NCI-H2196 (cell line): ENCODE data around the gene IRF4.

ENCODE experiments used
- DNase-seq: peaks from one replicate; lab custom pipeline; 2025; ENCODE audit not compliant: unreplicated experiment; lab: John Stamatoyannopoulos, UW

Gene IRF4

DNA sequence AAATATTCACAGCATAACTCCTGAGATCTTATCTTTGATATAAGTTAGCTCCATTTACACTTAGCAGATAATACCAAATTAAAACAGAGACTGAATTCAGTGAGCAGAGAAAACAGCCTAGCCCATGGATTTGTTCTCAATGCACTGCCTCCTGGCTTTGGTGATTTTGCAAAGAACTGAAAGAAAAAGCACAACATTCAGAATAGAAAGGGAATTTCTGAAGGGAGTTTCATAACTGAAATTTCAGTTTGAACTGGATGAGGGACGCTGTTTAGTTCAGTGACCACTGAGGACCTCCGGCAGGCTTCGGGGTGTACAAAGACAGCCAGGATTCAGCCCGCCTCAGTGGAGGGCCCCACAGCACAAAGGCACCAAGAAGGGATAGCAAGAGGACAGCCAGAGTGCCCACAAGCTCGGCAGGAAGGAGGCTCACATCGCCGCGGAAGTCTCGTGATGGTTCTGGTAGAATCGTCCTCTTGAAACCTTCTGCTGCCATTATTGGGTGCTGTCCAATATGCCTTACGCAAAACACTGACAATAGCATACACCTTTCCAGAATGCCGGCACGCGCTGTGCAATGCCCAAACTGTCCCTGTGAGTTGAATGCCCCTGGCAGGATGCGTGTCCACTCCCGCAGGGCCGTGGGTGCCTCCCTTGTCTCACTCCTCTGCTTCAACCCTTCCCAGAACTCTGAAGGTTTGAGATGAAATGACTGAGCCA is 9.7 kb upstream of the IRF4 start:
- DNase-seq: no peak

DNA sequence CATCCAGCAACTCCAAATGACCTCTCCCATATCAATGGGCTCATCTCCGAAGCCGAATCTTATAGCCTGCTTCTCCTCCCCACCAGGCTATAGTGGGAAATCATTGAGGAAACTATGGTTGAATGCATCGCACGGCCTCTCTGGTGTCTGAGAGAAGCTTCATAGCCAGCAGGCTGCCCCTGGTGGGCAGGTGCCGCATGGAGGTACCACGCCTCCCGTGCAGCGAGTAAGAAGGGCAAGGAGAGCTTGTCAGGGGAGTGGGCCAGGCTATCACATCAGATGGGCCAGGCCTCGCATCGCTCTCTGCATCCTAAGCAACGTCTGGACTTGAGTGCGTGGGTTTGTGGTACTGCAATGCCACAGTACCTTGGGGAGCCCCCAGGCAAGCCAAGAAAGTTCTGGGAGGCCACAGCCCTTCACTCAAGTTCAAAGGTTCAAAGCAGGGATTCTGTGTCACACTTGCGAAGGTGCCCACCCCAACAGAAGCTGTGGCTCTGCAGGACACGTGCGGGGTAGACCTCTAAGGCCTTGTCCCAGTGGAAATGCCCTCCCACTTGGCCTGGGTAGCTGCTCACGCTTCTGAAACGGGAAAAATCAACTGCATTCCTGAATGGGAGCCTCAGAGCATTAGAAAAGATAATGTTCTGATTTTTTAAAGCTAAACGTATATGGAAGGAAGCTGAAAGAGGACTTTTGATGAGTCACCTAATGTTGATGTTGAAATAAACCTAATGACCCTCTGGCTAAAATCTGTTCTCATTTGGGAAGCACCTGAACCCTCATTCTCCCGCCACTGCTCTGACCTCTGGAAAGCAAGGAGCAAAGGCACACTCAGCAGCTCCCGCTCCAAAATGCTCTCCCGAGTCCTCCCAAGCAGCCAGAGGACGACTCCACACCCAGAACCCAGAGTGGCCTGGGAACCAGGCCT is 8.4 kb upstream of the IRF4 start:
- DNase-seq: no peak

DNA sequence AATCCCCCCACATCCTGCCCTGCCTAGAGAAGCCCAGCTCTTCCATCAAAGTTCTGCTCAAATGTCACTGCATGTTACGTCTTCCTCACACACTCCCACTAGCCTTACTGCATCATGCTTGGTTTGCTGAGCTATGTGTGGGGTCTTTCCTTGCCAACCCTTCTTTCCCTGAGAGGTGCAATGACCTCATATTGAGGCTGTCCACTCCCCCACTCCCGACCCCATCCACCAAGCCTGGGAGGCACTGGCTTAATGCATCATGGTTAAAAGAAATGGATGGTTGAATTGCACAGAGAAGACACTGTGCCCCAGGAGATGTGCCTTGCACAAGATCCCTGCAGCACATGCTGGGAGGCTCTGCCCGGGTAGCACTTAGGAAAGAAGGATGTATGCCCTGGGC is 7.7 kb upstream of the IRF4 start:
- DNase-seq: no peak

DNA sequence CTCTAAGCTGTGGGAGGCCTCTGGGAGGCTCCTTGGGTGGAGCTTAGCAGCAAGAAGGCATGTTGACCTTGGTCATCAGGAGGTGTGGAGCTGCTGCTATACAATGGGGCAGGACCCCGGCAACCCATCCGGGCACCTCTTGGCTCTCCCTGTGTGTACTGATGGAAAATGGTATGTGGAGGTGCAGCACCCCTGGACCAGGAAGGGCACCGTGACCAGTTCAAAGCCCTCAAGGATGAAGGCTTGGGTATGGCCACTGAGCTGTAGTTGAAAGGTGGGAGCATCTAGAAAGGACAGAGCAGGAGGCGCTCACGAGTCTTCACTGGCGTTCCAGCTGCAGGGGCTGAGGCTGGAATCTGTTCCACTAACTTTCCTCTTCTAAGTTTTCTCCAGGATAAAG is 6.7 kb upstream of the IRF4 start:
- DNase-seq: no peak

DNA sequence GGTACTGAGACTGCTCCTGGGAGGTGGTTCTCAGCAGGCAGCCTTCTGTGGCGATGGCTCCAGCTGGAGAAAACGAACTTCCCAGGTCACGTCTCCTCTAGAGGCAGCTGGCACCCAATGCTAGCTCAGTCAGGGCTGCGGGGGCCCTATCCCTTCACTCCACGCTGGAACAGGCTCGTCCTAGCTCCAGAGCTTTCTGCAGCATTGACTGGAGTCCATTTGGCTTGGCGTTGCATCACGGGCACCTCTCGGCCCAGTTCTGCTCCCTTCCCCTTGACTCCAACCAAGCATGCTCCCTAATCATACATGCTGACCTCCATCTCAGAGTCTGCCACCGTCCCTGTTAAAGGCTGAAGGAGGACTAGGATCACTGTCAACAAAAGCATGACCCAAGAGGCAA is 5.9 kb upstream of the IRF4 start:
- no peak for DNase-seq

DNA sequence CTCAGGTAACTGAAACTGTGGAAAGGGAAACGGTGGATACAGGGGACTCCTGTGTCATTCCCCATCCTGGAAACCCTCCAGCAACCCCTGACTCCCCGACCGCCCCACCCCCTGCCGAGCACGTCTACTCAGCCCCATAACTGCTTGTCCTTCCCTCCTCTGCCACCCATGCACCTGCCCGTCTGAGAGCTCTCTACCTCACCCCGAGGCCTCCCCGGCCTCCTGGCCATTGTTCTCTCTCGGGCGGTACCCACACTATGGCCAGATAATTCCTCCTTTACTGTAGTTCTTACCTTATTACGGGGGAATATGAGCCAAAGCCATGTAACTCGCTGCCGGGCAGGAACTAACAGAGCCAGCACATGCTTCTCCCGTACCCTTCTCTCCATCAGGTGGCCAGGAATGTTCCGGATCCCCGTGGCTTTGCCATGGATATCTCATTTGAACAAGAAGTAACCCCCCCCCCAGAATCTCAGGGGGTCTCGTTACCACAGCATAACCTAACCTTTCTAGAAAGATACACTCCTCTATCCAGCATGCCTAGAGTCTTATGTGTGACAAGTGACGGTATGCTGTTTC is 4.8 kb upstream of the IRF4 start:
- DNase-seq: no peak

DNA sequence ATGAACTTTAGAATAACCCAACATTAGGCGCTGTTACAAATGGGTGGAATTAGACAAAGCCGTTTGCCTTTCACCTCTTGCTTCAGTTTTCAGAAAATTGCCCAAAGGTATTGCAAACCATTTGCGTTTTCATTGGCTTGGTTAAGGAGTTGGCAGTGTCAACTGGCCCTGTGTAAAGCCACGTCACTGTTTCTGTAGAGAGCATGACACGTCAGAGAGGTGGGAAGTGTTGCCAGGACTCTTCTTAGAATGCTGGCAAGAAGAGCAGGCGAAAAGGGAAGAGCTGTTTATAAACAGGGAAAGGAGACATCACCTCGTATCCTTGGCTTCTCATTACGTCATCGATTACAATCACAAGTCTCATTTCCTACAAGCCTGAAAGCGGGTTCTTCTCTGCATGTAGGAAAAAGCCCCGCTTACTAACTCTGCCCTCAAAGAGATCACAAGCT is 4.2 kb upstream of the IRF4 start:
- DNase-seq: no peak

DNA sequence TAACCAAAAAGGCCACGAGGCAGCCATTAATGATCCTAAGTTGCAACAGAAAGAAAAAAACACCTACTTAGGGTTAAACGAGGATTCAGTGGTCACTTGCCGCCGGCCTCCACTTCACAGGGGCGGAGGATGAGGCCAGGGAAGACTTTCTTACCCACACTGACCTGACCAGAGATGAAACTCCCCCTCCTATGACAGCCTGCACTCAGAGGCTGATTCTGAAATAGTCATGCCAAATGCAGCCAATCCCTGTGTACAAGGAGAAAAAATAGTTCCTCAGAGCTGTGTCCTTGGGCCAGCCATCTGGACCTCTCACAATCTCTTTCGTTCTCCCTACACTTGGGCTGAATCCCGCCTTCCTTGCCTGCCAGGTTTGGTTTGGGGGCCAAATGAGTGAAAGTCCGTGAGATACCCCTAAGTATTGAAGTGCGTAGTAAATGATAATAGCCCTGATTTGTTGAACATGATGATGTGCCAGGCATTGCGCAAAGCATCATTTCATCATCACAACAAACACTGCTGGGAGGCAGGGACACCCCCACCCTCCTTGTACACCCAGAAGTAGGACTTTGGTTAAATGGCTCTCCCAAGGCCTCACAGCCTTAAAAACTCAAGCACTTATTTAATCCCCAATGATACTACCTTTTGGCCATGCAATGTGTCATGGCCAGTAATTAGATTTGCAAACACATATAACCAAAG is 3.2 kb upstream of the IRF4 start:
- no peak for DNase-seq

DNA sequence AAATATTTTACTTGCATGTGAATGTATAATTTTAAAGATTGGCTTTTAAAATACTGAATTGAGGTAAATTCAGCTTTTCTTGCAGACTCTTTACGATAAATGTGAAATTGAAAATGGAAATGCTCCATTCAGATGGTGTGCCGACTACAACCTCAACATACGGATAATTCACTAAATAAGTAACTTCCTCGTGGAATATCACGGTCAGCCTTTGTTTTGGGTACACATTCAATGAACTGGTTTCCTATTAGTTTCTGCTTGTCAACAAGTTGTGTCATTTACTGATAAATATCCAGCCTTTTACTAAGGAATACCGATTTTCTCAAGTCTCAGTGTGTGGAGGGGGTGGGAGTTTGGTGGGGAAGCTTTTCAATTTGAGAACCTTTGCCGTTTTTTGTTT is 2.4 kb upstream of the IRF4 start:
- no peak for DNase-seq

DNA sequence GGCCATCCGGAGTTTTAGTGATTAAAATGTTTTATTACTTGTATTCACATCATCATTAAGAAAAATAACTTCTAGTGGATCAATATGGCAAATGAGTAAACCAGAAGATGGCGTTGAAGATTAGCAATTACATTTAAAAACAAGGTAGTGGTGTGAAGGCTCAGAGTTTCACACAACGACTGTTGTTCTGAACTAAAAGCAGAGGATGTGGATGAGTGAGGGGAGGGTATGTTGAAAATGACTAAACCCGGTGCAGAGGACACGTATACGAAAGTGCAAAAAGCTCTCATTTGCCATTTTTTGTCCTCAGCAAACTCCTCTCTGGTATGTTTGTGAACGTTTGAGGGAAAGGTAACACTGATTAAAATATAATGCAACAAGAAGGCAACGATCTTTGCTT is 1.9 kb upstream of the IRF4 start:
- no peak for DNase-seq

DNA sequence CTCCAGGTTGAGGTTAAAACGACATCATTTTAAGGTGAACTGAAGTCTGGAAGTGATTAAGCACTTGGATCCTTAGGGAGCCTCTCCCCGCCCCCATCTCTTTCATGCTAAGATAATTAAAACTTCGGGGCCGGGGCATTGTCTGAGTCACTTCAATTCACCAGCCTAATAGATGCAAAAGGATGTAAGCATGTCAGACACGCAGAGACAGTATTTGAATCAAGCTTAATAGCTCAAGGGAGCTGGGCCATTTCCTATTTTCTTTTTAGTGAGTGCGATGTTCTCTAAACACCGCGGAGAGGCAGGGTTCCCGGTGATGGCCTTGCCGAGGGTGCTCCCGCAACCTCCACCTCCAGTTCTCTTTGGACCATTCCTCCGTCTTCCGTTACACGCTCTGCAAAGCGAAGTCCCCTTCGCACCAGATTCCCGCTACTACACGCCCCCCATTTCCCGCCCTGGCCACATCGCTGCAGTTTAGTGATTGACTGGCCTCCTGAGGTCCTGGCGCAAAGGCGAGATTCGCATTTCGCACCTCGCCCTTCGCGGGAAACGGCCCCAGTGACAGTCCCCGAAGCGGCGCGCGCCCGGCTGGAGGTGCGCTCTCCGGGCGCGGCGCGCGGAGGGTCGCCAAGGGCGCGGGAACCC is 516 bp upstream of the IRF4 start:
- no peak for DNase-seq

DNA sequence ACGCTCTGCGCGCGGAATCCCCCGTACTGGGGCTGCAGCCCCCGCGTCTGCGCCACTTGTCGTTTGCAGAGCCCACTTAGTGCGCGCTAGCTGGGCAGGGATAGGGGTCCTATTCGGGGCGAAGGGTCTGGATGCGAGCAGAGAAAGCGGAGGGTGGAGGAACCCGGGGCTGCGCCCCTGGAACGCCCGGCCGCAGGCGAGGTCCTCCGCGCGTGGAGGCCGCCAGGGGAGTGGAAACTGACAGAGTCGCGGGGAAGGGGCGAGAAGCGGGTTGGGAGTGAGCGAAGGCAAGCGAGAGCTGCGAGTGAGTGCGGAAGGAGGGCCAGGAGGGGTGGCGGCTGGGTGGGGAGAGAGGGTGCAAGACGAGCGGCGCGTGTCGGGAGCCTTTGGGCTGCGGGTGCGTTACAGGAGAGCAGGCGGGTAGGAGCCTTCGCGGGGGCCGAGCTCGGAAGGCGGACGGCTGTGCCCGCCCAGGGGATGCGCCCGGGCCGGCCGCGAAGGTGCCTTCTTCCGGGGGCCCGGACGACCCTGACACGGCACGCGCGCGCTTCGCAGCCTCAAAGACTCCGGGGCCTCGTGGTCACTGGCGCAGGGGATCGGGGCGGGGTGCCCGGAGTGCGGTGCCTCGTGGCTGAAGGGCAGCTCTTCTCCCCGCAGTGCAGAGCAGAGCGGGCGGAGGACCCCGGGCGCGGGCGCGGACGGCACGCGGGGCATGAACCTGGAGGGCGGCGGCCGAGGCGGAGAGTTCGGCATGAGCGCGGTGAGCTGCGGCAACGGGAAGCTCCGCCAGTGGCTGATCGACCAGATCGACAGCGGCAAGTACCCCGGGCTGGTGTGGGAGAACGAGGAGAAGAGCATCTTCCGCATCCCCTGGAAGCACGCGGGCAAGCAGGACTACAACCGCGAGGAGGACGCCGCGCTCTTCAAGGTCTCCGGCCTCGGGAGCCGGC is 1.2 kb downstream of the IRF4 start:
- no peak for DNase-seq

DNA sequence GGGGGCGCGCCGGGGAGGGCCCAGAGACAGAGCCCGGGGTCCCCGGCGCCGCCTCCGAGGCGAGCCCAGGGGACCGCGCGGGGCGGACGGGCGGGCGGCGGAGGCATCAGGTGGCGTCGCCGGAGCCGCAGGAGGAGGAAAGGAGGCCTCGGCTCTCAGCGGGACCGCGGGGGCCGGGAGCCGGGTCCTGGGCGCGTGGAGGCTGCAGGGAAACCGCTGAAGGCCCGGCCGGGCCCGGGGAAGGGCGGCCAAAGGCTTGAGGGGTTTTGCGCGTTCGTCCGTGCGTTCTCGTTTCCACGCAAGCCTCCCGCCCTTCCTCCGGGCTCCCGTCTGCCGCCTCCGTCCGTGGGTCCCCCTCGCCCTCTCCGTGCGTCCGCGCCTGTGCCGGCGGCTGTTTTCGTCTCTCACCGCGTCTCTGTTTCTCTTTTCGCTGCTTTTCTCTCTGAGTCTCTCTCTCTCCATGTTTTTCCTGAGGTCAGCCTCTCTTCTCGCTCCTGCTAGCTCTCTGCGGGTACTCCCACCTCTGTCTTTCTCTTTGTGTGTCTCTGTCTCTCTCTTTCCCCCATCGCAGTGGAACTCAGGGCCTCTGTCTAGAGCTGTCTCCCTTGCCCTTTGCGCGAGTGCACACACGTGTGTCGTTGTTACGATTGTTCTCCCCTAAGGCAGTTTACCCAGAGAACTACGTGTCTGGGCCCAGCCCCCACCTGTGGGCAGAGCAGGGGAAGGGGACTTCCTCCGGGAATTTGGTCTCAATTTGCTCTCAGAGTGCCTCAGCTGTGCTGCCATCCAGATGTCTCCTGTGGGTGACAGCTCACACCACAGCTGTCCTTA is 2.1 kb downstream of the IRF4 start:
- no peak for DNase-seq

DNA sequence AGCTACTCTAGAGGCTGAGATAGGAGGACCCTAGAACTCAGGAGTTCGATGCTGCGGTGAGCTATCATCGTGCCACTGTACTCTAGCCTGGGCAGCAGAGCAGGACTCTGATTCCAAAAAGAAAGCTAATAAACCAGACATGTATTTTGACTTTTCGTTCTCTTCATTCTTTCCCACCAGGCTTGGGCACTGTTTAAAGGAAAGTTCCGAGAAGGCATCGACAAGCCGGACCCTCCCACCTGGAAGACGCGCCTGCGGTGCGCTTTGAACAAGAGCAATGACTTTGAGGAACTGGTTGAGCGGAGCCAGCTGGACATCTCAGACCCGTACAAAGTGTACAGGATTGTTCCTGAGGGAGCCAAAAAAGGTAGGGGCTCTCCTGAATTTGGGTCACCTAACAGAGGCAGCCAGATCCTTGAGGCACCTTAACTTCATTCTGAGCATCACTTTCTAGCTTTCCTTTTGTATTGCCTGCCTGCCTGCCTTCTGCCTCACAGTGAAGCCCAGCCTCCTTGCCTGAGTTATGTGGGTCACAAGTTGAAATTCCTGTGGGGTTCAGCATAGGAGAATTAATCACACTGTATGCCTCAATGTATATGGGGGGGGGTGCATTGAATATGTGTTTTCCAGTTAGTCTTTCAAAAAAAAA is 3.2 kb downstream of the IRF4 start:
- no peak for DNase-seq

DNA sequence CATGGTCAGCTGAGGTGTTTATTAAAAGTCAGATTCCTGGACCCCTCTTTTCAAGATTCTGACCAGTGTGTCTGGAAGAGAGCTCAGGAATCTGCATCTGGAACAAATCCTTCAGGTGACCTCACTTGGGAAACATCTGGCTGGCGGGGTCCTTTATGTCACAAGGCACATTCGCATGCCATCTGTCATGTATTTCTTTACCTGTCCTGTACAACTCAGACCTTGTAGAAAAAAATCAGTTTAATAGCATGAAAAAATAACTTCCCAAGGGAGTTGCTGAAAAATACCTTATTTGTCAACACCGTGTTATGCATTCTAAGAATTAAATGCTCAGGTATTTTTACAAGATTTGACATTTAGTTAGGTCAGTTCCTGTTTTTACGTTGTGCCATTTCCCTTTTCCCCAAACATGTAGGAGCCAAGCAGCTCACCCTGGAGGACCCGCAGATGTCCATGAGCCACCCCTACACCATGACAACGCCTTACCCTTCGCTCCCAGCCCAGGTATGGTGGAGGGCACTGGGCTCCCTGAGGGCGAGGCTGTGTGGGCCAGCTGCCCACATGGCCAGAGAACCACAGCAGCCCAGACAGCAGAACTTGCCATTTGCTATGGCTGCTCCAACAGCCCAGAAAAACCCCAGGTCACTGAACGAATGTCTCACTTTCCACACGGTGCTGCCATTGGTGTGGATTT is 4.0 kb downstream of the IRF4 start:
- DNase-seq: no peak

DNA sequence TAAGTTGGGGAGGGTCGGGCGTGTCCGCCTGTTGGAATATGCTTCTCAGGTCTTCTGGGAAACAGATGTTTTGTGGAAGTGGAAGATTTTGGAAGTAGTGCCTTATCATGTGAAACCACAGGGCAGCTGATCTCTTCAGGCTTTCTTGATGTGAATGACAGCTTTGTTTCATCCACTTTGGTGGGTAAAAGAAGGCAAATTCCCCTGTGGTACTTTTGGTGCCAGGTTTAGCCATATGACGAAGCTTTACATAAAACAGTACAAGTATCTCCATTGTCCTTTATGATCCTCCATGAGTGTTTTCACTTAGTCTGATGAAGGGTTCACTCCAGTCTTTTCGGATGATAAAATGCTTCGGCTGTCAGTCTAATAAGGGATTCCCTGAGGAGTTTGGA is 4.6 kb downstream of the IRF4 start:
- DNase-seq: no peak

DNA sequence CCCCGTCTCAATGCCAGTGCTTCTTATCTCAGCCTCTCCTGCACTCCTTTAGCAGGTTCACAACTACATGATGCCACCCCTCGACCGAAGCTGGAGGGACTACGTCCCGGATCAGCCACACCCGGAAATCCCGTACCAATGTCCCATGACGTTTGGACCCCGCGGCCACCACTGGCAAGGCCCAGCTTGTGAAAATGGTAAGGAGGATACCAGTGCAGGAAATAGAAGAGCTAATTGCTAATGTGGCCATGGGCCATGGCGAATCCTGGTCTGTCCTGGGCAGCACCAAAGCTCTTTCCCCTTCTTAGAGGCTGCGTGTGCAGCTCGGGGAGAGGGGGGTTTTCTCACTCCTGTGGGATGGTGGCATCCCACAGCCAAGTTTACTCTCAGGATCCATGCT is 5.5 kb downstream of the IRF4 start:
- no peak for DNase-seq

DNA sequence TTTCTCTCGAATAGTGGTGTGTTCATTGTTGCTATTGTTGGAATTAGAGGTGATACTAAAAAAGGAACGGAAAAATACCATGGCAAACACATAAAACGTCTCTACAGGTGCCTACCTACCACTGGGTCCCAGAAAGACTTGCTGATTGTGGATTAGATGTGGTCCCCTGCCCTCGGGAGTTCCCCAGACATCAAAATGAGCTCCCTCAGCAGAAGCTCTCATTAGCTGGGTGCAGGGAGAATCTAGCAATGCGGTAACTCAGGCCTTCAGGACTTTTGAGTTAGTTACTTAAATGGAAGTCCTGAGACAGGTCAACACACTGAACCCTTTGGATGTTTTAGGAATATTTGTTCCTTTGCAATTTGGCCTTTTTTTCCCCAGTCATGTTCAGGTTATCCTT is 6.1 kb downstream of the IRF4 start:
- DNase-seq: no peak
